HUES48 (cell line): ENCODE measurements around the gene ZNF776.

Experiments used
- H3K27ac ChIP-seq: one replicate; pipeline ENCODE4 v1.7.0; 2013; ENCODE audit warnings: low read depth, low read length, inconsistent platforms
- H3K27me3 ChIP-seq: 2 replicates; pipeline ENCODE4 v1.6.1; 2013; ENCODE audit warnings: mild to moderate bottlenecking, low read length; ENCODE audit not compliant: control insufficient read depth, insufficient read depth
- H3K36me3 ChIP-seq: 2 replicates; pipeline ENCODE4 v1.6.1; 2013; ENCODE audit warnings: low read length; ENCODE audit not compliant: control insufficient read depth, insufficient read depth
- H3K4me1 ChIP-seq: 2 replicates; pipeline ENCODE4 v1.6.1; 2013; ENCODE audit warnings: mild to moderate bottlenecking, low read length; ENCODE audit not compliant: control insufficient read depth, insufficient read depth
- H3K4me3 ChIP-seq: 2 replicates; pipeline ENCODE4 v1.5.1; 2013; ENCODE audit warnings: mild to moderate bottlenecking, low read depth, low read length
- H3K9ac ChIP-seq: 2 replicates; pipeline ENCODE4 v1.6.1; 2013; ENCODE audit warnings: mild to moderate bottlenecking, low read depth, low read length, moderate library complexity
- H3K9me3 ChIP-seq: 2 replicates; pipeline ENCODE4 v1.6.1; 2013; ENCODE audit warnings: low read length; ENCODE audit not compliant: control insufficient read depth, insufficient read depth

The ZNF776 gene

GRCh38 chr19:57807541-57807940 lies 60.9 kb downstream of the ZNF776 start:
- Histone ChIP-seq H3K27ac (no peak overlapping the region), H3K9ac (no peak overlapping the region), H3K4me3 (no peak overlapping the region), H3K9me3 (no peaks in the 10 kb centered on the region), H3K36me3 (peaks cover 54% of the 10 kb centered on the region), H3K27me3 (no peaks in the 10 kb centered on the region), H3K4me1 (peaks cover 21% of the 10 kb centered on the region)
